Measurements from ENCODE around the gene SRGAP3.

Gene SRGAP3

GRCh38 chr3:9111866-9112265 is 137.6 kb downstream of the SRGAP3 start:
- DNase-seq (ENCODE audit: low read depth) = no peak
- H3K4me3 ChIP-seq (ENCODE audit: low read depth, low read length) = no peak overlapping the region
- TF ChIP-seq CTCF (IDR thresholded peaks at IDR 0.05; ENCODE audit: insufficient read depth, low read depth, low read length, missing control alignments) = no peak

DNA sequence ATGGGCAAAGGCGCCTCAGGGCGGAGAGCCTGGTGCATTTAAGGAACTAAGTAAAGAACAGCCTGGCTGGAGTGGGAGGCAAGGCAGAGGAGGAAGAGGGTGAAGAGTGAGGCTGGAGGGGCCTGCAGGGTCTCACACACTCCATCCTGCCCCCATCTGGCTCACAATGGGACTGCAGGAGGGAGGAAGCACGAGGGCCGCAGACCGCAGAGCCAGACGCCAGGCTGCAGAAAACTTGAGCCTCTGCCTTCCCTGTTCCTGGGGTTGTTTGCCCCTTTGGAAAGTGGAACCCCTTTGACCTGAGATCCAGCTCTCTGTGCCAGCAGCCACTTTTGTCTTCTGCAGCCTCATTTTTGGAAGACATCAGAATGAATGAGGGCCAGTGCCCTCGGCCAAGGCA is 138.0 kb downstream of the SRGAP3 start:
- DNase-seq (ENCODE audit: low read depth) = no peak
- peak; percentile 3 for TF ChIP-seq CTCF (IDR thresholded peaks at IDR 0.05; ENCODE audit: insufficient read depth, low read depth, low read length, missing control alignments)
- H3K4me3 ChIP-seq (ENCODE audit: low read depth, low read length) = no peak overlapping the region

DNA sequence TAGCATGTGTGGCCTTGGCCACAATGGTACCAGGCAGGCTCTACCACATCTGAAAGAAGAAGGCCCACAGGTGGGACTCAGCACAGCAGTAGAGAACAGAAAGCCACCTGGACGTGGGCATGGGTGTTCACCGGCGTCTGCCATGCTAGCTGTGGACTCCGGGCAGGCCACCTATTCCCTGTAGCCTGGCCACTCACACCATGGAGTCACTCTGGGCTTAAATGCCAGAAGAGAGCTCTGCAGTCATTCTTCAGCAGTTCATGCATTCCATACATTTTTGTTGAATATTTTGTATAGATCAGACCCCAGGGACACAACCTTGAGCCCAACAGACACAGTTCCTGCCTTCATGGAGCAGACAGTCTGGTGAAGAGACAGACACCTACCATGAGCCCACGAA is 138.6 kb downstream of the SRGAP3 start:
- TF ChIP-seq CTCF (IDR thresholded peaks at IDR 0.05; ENCODE audit: insufficient read depth, low read depth, low read length, missing control alignments) = no peak
- no peak overlapping the region for H3K4me3 ChIP-seq (ENCODE audit: low read depth, low read length)
- DNase-seq (ENCODE audit: low read depth) = no peak

DNA sequence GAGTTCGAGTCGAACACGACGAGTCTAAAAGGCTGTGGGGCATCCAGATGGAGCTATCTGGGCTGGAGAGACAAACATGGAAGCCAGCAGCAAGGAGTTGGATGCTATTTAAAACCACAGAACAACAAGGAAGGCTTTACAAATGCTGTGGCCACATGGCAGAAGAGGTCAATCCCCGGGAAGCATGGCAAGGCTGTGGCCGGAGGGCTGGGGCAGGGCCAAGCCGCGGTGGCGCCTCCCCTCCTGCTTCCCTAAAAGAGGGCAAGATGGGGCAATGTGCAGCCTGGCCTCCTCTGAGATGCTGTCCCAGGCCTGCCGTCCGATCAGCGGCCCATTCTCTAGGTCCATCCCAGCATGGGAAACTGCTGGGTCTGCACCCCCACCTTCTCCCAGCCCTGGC is 139.1 kb downstream of the SRGAP3 start:
- DNase-seq (ENCODE audit: low read depth) = no peak
- TF ChIP-seq CTCF (IDR thresholded peaks at IDR 0.05; ENCODE audit: insufficient read depth, low read depth, low read length, missing control alignments) = no peak
- no peak overlapping the region for H3K4me3 ChIP-seq (ENCODE audit: low read depth, low read length)

DNA sequence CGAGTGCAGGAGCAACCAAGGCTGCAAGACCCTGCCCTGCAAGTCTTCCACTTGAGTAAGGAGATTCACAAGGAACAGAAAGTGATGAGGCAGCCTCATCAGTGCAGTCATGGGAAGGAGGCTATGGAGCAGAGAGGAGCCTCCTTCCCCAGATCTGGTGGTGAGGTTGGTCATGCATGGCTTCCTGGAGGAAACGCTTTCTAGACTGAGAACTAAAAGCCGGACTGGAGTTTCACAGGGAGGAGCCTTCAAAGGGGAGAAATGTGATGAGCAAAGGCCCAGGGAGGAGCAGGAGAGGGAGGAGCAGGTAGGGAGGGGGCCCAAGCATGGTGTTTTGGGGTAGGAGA is 139.9 kb downstream of the SRGAP3 start:
- H3K4me3 ChIP-seq (ENCODE audit: low read depth, low read length) = no peak overlapping the region
- no peak for TF ChIP-seq CTCF (IDR thresholded peaks at IDR 0.05; ENCODE audit: insufficient read depth, low read depth, low read length, missing control alignments)
- no peak for DNase-seq (ENCODE audit: low read depth)

DNA sequence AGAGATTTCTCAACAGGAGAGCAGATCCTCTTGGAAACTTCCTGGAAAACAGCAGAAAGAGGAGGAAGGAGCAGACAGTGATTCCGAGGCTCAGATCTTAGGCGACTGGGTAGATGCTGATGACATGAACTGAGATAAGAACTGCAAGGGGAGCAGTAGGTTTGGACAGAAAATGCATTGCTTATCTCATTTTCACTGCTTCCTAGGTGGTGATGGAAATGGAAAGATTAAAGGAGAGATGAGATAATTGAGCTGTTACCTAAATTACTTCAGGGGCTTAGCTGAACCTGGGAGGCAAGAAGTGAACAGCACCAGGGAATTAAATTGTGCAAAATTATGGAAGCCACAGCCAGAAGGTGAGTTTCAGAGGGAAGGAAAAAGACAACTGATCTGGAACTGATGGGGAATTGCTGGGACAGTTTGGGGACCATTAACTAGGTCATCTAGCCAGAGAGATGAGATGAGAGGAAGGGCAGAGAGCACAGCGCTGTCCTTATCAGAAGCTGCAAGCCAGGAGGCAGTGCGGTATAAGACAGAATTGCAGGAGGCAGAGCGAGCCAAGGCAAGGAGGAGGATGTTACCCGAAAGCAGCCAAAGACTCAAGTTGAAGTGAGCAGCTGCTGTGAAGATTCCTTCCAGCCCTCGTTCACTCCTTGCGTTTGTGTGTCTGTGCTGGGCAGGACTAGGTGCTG is 140.4 kb downstream of the SRGAP3 start:
- DNase-seq (ENCODE audit: low read depth) = no peak

More for the DNA sequence above, 140.4 kb downstream of the SRGAP3 start:
- no peak for TF ChIP-seq CTCF (IDR thresholded peaks at IDR 0.05; ENCODE audit: insufficient read depth, low read depth, low read length, missing control alignments)
- no peak overlapping the region for H3K4me3 ChIP-seq (ENCODE audit: low read depth, low read length)
